Measurements from ENCODE around the gene TSC22D1. TPM values are rescaled to one million over a fixed set of nuclear protein-coding genes. Genes with fewer than 3 reads are reported as not detected.
"Not testable (repeated sequence)": the region's sequence is repeated elsewhere in the genome, so short reads cannot be mapped to it uniquely, and the experiment has no call there.

TSC22D1 gene
- total RNA-seq, 1 donor: 94.5 TPM

GRCh38 chr13:44459674-44460073, 116.5 kb downstream of the TSC22D1 start:
- H3K4me3 ChIP-seq (ENCODE audit: low read depth, low read length): no peak overlapping the region
- no peak for DNase-seq (ENCODE audit: low read depth)
- TF ChIP-seq CTCF (IDR thresholded peaks at IDR 0.05; ENCODE audit: insufficient read depth, low read length): no peak

- no peak overlapping the region for H3K4me3 ChIP-seq (ENCODE audit: low read depth, low read length)
- DNase-seq (ENCODE audit: low read depth): no peak
- TF ChIP-seq CTCF (IDR thresholded peaks at IDR 0.05; ENCODE audit: insufficient read depth, low read length): no peak
These were observed 117.7 kb downstream of the TSC22D1 start for GRCh38 chr13:44458313-44458975.

- DNase-seq (ENCODE audit: low read depth); H3K4me3 ChIP-seq (ENCODE audit: low read depth, low read length): not testable (repeated sequence)
These were observed 119.9 kb downstream of the TSC22D1 start for GRCh38 chr13:44456212-44456611.

- no peak overlapping the region for H3K4me3 ChIP-seq (ENCODE audit: low read depth, low read length)
- no peak for TF ChIP-seq CTCF (IDR thresholded peaks at IDR 0.05; ENCODE audit: insufficient read depth, low read length)
- DNase-seq (ENCODE audit: low read depth): no peak
These were observed 120.4 kb downstream of the TSC22D1 start for GRCh38 chr13:44455769-44456168.

GRCh38 chr13:44453881-44454280, 122.2 kb downstream of the TSC22D1 start:
- no peak for TF ChIP-seq CTCF (IDR thresholded peaks at IDR 0.05; ENCODE audit: insufficient read depth, low read length)
- no peak for DNase-seq (ENCODE audit: low read depth)
- no peak overlapping the region for H3K4me3 ChIP-seq (ENCODE audit: low read depth, low read length)

- TF ChIP-seq CTCF (IDR thresholded peaks at IDR 0.05; ENCODE audit: insufficient read depth, low read length): no peak
- no peak for DNase-seq (ENCODE audit: low read depth)
- no peak overlapping the region for H3K4me3 ChIP-seq (ENCODE audit: low read depth, low read length)
These were observed 123.1 kb downstream of the TSC22D1 start for GRCh38 chr13:44453069-44453468.

GRCh38 chr13:44452418-44452817, 123.7 kb downstream of the TSC22D1 start:
- no peak for DNase-seq (ENCODE audit: low read depth)
- no peak for TF ChIP-seq CTCF (IDR thresholded peaks at IDR 0.05; ENCODE audit: insufficient read depth, low read length)
- no peak overlapping the region for H3K4me3 ChIP-seq (ENCODE audit: low read depth, low read length)
